Nephron progenitor cell (in vitro differentiated cells): Measurements from ENCODE around the gene RBMX.

Experiments used
- DNase-seq: peaks from one replicate; pipeline ENCODE4 v3.0.0; 2021
- H3K27ac Mint-ChIP-seq: 2 replicates; pipeline ENCODE4 v1.8.0; 2021; ENCODE audit warnings: mild to moderate bottlenecking, moderate library complexity, mixed read lengths
- H3K27me3 Mint-ChIP-seq: 2 replicates; pipeline ENCODE4 v1.8.0; 2021; ENCODE audit warnings: mild to moderate bottlenecking, low read depth, mixed read lengths; ENCODE audit not compliant: poor library complexity
- H3K36me3 Mint-ChIP-seq: 2 replicates; pipeline ENCODE4 v1.8.0; 2021; ENCODE audit warnings: low read depth, mixed read lengths
- H3K4me1 Mint-ChIP-seq: 2 replicates; pipeline ENCODE4 v1.8.0; 2021; ENCODE audit warnings: mixed read lengths
- H3K4me3 Mint-ChIP-seq: 2 replicates; pipeline ENCODE4 v1.8.0; 2021; ENCODE audit warnings: mild to moderate bottlenecking, moderate library complexity, mixed read lengths
- H3K9me3 Mint-ChIP-seq: 2 replicates; pipeline ENCODE4 v1.8.0; 2021; ENCODE audit warnings: mild to moderate bottlenecking, moderate library complexity, mixed read lengths
- CTCF ChIP-seq: fragments of 200-600 bp; sonication (generic); IDR thresholded peaks from 2 replicates; pipeline ENCODE4 v1.5.0; 2021; ENCODE audit warnings: antibody characterized with exemption

RBMX gene

GRCh38 chrX:136868283-136869055, 12.1 kb downstream of the RBMX start:
- H3K4me3 Mint-ChIP-seq: no peak overlapping the region
- peaks cover 81% of the 10 kb centered on the region for H3K36me3 Mint-ChIP-seq

GRCh38 chrX:136867518-136867917, 13.0 kb downstream of the RBMX start:
- Mint-ChIP-seq H3K27me3 (no peaks in the 10 kb centered on the region), H3K27ac (no peak overlapping the region), H3K36me3 (peaks cover 78% of the 10 kb centered on the region), H3K9me3 (peaks cover 30% of the 10 kb centered on the region), H3K4me3 (no peak overlapping the region), H3K4me1 (no peaks in the 10 kb centered on the region)
- TF ChIP-seq CTCF: no peak
- no peak for DNase-seq

More at GRCh38 chrX:136868283-136869055, 12.1 kb downstream of the RBMX start:
- H3K4me1 Mint-ChIP-seq: no peaks in the 10 kb centered on the region
- no peak for TF ChIP-seq CTCF
- no peaks in the 10 kb centered on the region for H3K27me3 Mint-ChIP-seq
- DNase-seq: no peak
- H3K9me3 Mint-ChIP-seq: peaks cover 25% of the 10 kb centered on the region
- peak overlapping the region; percentile 16 for H3K27ac Mint-ChIP-seq

- DNase-seq: no peak
- Mint-ChIP-seq H3K36me3 (peaks cover 78% of the 10 kb centered on the region), H3K4me3 (no peak overlapping the region)
Observed at GRCh38 chrX:136867096-136867491, 13.4 kb downstream of the RBMX start.

GRCh38 chrX:136866337-136867095, 14.0 kb downstream of the RBMX start:
- no peak for DNase-seq
- no peaks in the 10 kb centered on the region for H3K27me3 Mint-ChIP-seq
- H3K4me3 Mint-ChIP-seq: no peak overlapping the region
- no peaks in the 10 kb centered on the region for H3K4me1 Mint-ChIP-seq
- peak overlapping the region; percentile 76 for H3K27ac Mint-ChIP-seq
- peaks cover 79% of the 10 kb centered on the region for H3K36me3 Mint-ChIP-seq
- no peak for TF ChIP-seq CTCF
- H3K9me3 Mint-ChIP-seq: peaks cover 37% of the 10 kb centered on the region

More at GRCh38 chrX:136867096-136867491, 13.4 kb downstream of the RBMX start:
- H3K27me3 Mint-ChIP-seq: no peaks in the 10 kb centered on the region
- H3K9me3 Mint-ChIP-seq: peaks cover 31% of the 10 kb centered on the region
- no peak overlapping the region for H3K27ac Mint-ChIP-seq
- H3K4me1 Mint-ChIP-seq: no peaks in the 10 kb centered on the region
- TF ChIP-seq CTCF: no peak

- Mint-ChIP-seq H3K27ac (no peak overlapping the region), H3K4me1 (no peaks in the 10 kb centered on the region), H3K27me3 (no peaks in the 10 kb centered on the region), H3K9me3 (peaks cover 47% of the 10 kb centered on the region), H3K36me3 (peaks cover 84% of the 10 kb centered on the region), H3K4me3 (no peak overlapping the region)
- no peak for TF ChIP-seq CTCF
- no peak for DNase-seq
Observed at GRCh38 chrX:136865270-136866158, 15.0 kb downstream of the RBMX start.
